Right lobe of liver (tissue), 6 donors: ENCODE results near the gene TRIM43B. TPM values are rescaled to one million over a fixed set of nuclear protein-coding genes. Genes with fewer than 3 reads are reported as not detected.
"Not testable (repeated sequence)": the region's sequence is repeated elsewhere in the genome, so short reads cannot be mapped to it uniquely, and the experiment has no call there.

Experiments used
- ATAC-seq, 4 donors: fragments of 200-7000 bp; cut with Tn5 transposase; one replicate each; pipeline ENCODE4 v1.9.1; 2020; ENCODE audit warnings: mild to moderate bottlenecking in 4 of 4, moderate library complexity in 4 of 4
- DNase-seq, 3 donors: peaks; one replicate each; pipeline ENCODE4 v3.0.0-alpha.2; 2020
- H3K27ac ChIP-seq, 3 donors: fragments of 200-600 bp; one replicate each; pipeline ENCODE4 v1.8.0; 2022
- H3K27me3 ChIP-seq, 2 donors: fragments of 200-600 bp; one replicate each; pipeline ENCODE4 v1.8.0; 2022
- H3K36me3 ChIP-seq, 4 donors: fragments of 200-600 bp; sonication (generic) in 1 of 4; one replicate each; pipeline versions ENCODE4 v1.5.1 to v1.8.0; 2017 to 2022; ENCODE audit warnings: control low read depth in 1 of 4
- H3K4me1 ChIP-seq, 4 donors: fragments of 200-600 bp; sonication (generic) in 1 of 4; one replicate each; pipeline versions ENCODE4 v1.5.1 to v1.8.0; 2017 to 2022; ENCODE audit warnings: control low read depth in 1 of 4
- H3K4me3 ChIP-seq, 3 donors: fragments of 200-600 bp; one replicate each; pipeline ENCODE4 v1.8.0; 2022
- H3K9me3 ChIP-seq, 4 donors: fragments of 200-600 bp; sonication (generic) in 1 of 4; one replicate each; pipeline versions ENCODE4 v1.5.1 to v1.8.0; 2017 to 2022; ENCODE audit warnings: control low read depth in 1 of 4
- CTCF ChIP-seq, 4 donors: fragments of 200-600 bp in 3 of 4; fragments of 450-650 bp in 1 of 4; IDR thresholded peaks; one replicate each; pipeline versions ENCODE4 v1.5.1 to v1.8.0; 2016 to 2022; ENCODE audit warnings: antibody characterized with exemption in 4 of 4, mild to moderate bottlenecking in 2 of 4
- POLR2A ChIP-seq: fragments of 450-650 bp; IDR thresholded peaks from one replicate; pipeline ENCODE4 v1.6.1; 2017; ENCODE audit warnings: antibody characterized with exemption, mild to moderate bottlenecking
- WGBS: methylation state at CpG from one replicate; pipeline ENCODE4 v1.1.6; 2018; ENCODE audit warnings: low coverage, low lambda C conversion rate; ENCODE audit not compliant: insufficient coverage; ENCODE audit errors: missing lambda C conversion rate; 5-methylcytosine and 5-hydroxymethylcytosine counted together
- intact Hi-C, 2 donors: fragments of 100-400 bp; cut with DNase I; formaldehyde crosslinking; loops; one replicate each; pipeline versions ENCODE4 v1.11.2 to v1.14.1; 2022
- long read RNA-seq: library from polyadenylated mRNA; unstranded; transcript quantifications from one replicate; pipeline ENCODE4 v2.0.0, GENCODE V29; 2019
- total RNA-seq, 6 experiments: library from RNA; depleted of rRNA in 2 of 6; stranded (reverse); fragments of >200 nt in 2 of 6; fragmentation: NEBNext Ultra II Directional in 3 of 6; extraction: Animal tissue kit (Norgen Biotek cat#: 25700) in 3 of 6; gene quantifications; one replicate each; pipeline versions ENCODE4 v1.1.0 to v1.2.4, GENCODE V29; 2016 to 2023
- donor health status: DM: no; HTN: yes; CAD: no.
- donor health status: DM: no; HTN: no; CAD: no.
- donor health status: DM: no; HTN: no; CAD: no.
- donor health status: DM: no; HTN: yes; CAD: no.
- donor health status: DM: no; HTN: yes; CAD: no.

Gene TRIM43B
- not detected for total RNA-seq
- long read RNA-seq, result 0 reads

GRCh38 chr2:95484654-95485053, at the start of gene TRIM43B:
Gene TRIM43B (minus strand): TSS chr2:95484754. CDS start chr2:95482714, 2,040 bp downstream.
- H3K4me3 ChIP-seq, intact Hi-C loops, H3K9me3 ChIP-seq, H3K27me3 ChIP-seq, ATAC-seq, H3K4me1 ChIP-seq, DNase-seq, H3K27ac ChIP-seq, H3K36me3 ChIP-seq: not testable (repeated sequence)
- no CpG with 5 or more reads among the region's 4 CpGs for WGBS

GRCh38 chr2:95531254-95531771, 46.8 kb upstream of the TRIM43B start:
- ATAC-seq, result no peak
- H3K27ac ChIP-seq, result no peak overlapping the region

GRCh38 chr2:95530734-95531133, 46.2 kb upstream of the TRIM43B start:
- Histone ChIP-seq H3K27ac (no peak overlapping the region), H3K9me3 (no peaks in the 10 kb centered on the region), H3K4me1 (peaks cover 0 to 12% (median 5%) of the 10 kb centered on the region in 4 donors), H3K4me3 (no peak overlapping the region), H3K36me3 (peaks cover 0 to 5% (median 0%) of the 10 kb centered on the region in 4 donors), H3K27me3 (no peaks in the 10 kb centered on the region)
- DNase-seq, result no peak
- no peak for ATAC-seq
- TF ChIP-seq POLR2A (no peak), CTCF (IDR thresholded peaks at IDR 0.05) (no peak)
- 93% methylated on average over 5 of the region's 9 CpGs for WGBS
- intact Hi-C loops, result no loop called here

More at GRCh38 chr2:95531254-95531771, 46.8 kb upstream of the TRIM43B start:
- Histone ChIP-seq H3K4me3 (no peak overlapping the region), H3K4me1 (peaks cover 0 to 11% (median 4%) of the 10 kb centered on the region in 4 donors), H3K36me3 (peaks cover 0 to 5% (median 0%) of the 10 kb centered on the region in 4 donors), H3K27me3 (no peaks in the 10 kb centered on the region), H3K9me3 (no peaks in the 10 kb centered on the region)
- DNase-seq, result no peak
- intact Hi-C loops, result no loop called here
- TF ChIP-seq POLR2A (no peak), CTCF (IDR thresholded peaks at IDR 0.05) (no peak)
- 88% methylated on average over 3 of the region's 4 CpGs for WGBS

- peak overlapping the region; percentile 72 to 89 (median 75) for H3K4me3 ChIP-seq
- H3K27ac ChIP-seq, result peak overlapping the region; percentile 60 to 72 (median 61)
- WGBS, result 1% methylated on average over 28 of the region's 84 CpGs
- DNase-seq (peak; percentile 84 to 87 (median 84)), ATAC-seq (peak; percentile 98 to 99 (median 98))
- H3K9me3 ChIP-seq, result no peaks in the 10 kb centered on the region
- H3K36me3 ChIP-seq, result peaks cover 0 to 5% (median 0%) of the 10 kb centered on the region in 4 donors
- TF ChIP-seq CTCF (IDR thresholded peaks at IDR 0.05) (peak in 3 of 4 donors; percentile 5 to 39 (median 35)), POLR2A (peak; percentile 75)
- no peaks in the 10 kb centered on the region for H3K27me3 ChIP-seq
- H3K4me1 ChIP-seq, result peaks cover 0 to 16% (median 7%) of the 10 kb centered on the region in 4 donors
- intact Hi-C loops, result no loop called here
Measured at GRCh38 chr2:95526360-95527341, 42.1 kb upstream of the TRIM43B start.
